GM23338 (cell line): Measurements from ENCODE around the gene XIRP2. TPM values are rescaled to one million over a fixed set of nuclear protein-coding genes. Genes with fewer than 3 reads are reported as not detected.

Source experiments
- ATAC-seq: fragments of 200-7000 bp; cut with Tn5 transposase; 3 replicates; pipeline ENCODE4 v1.9.1; 2020
- DNase-seq: peaks from one replicate; pipeline ENCODE4 v3.0.0-alpha.2; 2015; ENCODE audit warnings: low spot score
- H2AFZ ChIP-seq: fragments of 200-600 bp; sonication (generic); 2 replicates; pipeline ENCODE4 v1.8.0; 2016; ENCODE audit warnings: antibody characterized with exemption, mild to moderate bottlenecking, moderate library complexity
- H3F3A ChIP-seq: fragments of 200-600 bp; sonication (generic); replicated peaks from 2 replicates; pipeline ENCODE4 v1.8.0; 2017; ENCODE audit warnings: antibody characterized with exemption, mixed run types, low read depth
- H3K27ac ChIP-seq: fragments of 200-600 bp; sonication (generic); 2 replicates; pipeline ENCODE4 v1.6.1; 2016; ENCODE audit warnings: low read depth
- H3K27me3 ChIP-seq: fragments of 200-600 bp; sonication (generic); 2 replicates; pipeline ENCODE4 v1.8.0; 2016; ENCODE audit warnings: mild to moderate bottlenecking, mixed run types, moderate library complexity; ENCODE audit not compliant: insufficient read depth
- H3K36me3 ChIP-seq: fragments of 200-600 bp; sonication (generic); 2 replicates; pipeline ENCODE4 v1.8.0; 2016; ENCODE audit warnings: mild to moderate bottlenecking; ENCODE audit not compliant: insufficient read depth
- H3K4me1 ChIP-seq: fragments of 200-600 bp; sonication (generic); 2 replicates; pipeline ENCODE4 v1.8.0; 2016; ENCODE audit warnings: mild to moderate bottlenecking, moderate library complexity; ENCODE audit not compliant: insufficient read depth
- H3K4me2 ChIP-seq: fragments of 200-600 bp; sonication (generic); 2 replicates; pipeline ENCODE4 v1.7.1; 2017; ENCODE audit warnings: mixed run types
- H3K4me3 ChIP-seq: fragments of 200-600 bp; sonication (generic); 2 replicates; pipeline ENCODE4 v1.6.1; 2016; ENCODE audit warnings: mixed run types
- H3K79me2 ChIP-seq: fragments of 200-600 bp; sonication (generic); replicated peaks from 2 replicates; pipeline ENCODE4 v1.8.0; 2017; ENCODE audit warnings: mild to moderate bottlenecking; ENCODE audit not compliant: insufficient read depth
- H3K9me2 ChIP-seq: fragments of 200-600 bp; sonication (generic); 2 replicates; pipeline ENCODE4 v1.8.0; 2017; ENCODE audit not compliant: insufficient read depth
- H4K20me1 ChIP-seq: fragments of 200-600 bp; sonication (generic); replicated peaks from 2 replicates; pipeline ENCODE4 v1.8.0; 2017; ENCODE audit warnings: mild to moderate bottlenecking; ENCODE audit not compliant: insufficient read depth
- H3K27ac Mint-ChIP-seq: 2 replicates; pipeline ENCODE4 v1.8.0; 2020; ENCODE audit warnings: inconsistent platforms, mild to moderate bottlenecking, moderate library complexity, mixed read lengths
- H3K27me3 Mint-ChIP-seq: 3 replicates; pipeline ENCODE4 v1.8.0; 2022; ENCODE audit warnings: low read depth, mild to moderate bottlenecking, moderate library complexity, mixed read lengths, inconsistent platforms; ENCODE audit not compliant: insufficient read depth, poor library complexity
- H3K36me3 Mint-ChIP-seq: 3 replicates; pipeline ENCODE4 v1.8.0; 2021; ENCODE audit warnings: low read depth, mild to moderate bottlenecking, inconsistent platforms, moderate library complexity, mixed read lengths
- H3K4me1 Mint-ChIP-seq: 3 replicates; pipeline ENCODE4 v1.8.0; 2020; ENCODE audit warnings: mild to moderate bottlenecking, inconsistent platforms, mixed read lengths
- H3K4me3 Mint-ChIP-seq: 3 replicates; pipeline ENCODE4 v1.8.0; 2021; ENCODE audit warnings: moderate library complexity, mild to moderate bottlenecking, inconsistent platforms, mixed read lengths
- H3K9me3 Mint-ChIP-seq: 3 replicates; pipeline ENCODE4 v1.8.0; 2020; ENCODE audit warnings: moderate library complexity, mild to moderate bottlenecking, inconsistent platforms, mixed read lengths
- CTCF ChIP-seq, 2 experiments: fragments of 200-600 bp in 1 of 2; sonication (generic) in 1 of 2; conservative IDR thresholded peaks; 2 replicates each; pipeline versions ENCODE4 v1.5.1 to v1.6.1; 2016 to 2017; ENCODE audit warnings: antibody characterized with exemption in 2 of 2, low read depth in 2 of 2, mild to moderate bottlenecking in 2 of 2, moderate library complexity in 1 of 2
- REST ChIP-seq: IDR thresholded peaks from one replicate; pipeline ENCODE4 v1.6.1; 2018; ENCODE audit warnings: antibody characterized with exemption; ENCODE audit not compliant: unreplicated experiment
- ZNF462 ChIP-seq: fragments of 250-450 bp; sonication (Bioruptor Pico); IDR thresholded peaks from 2 replicates; pipeline ENCODE4 v1.5.0; 2020; ENCODE audit warnings: mild to moderate bottlenecking, moderate library complexity
- polyA plus RNA-seq: library from polyadenylated mRNA; unstranded; fragments of >200 nt; fragmentation: Nextera tagmentation; extraction: Ambion mirVana; gene quantifications from 2 replicates; pipeline ENCODE4 v1.2.1, GENCODE V29; 2016
- total RNA-seq: library from RNA; depleted of rRNA; stranded (reverse); fragments of >200 nt; shearing (Covaris generic); gene quantifications from 2 replicates; pipeline ENCODE4 v1.2.3, GENCODE V29; 2014

Gene XIRP2
- total and polyA plus RNA-seq, 2 experiments from 2014 or later, result 0.17 to 0.31 TPM

GRCh38 chr2:167126165-167126564, 237.9 kb downstream of the XIRP2 start:
- no peaks in the 10 kb centered on the region for H3K27me3 ChIP-seq
- TF ChIP-seq ZNF462 (CRISPR knock-in tag), result no peak
- Mint-ChIP-seq H3K9me3 (no peaks in the 10 kb centered on the region), H3K36me3 (no peaks in the 10 kb centered on the region), H3K27me3 (no peaks in the 10 kb centered on the region), H3K4me1 (peaks cover 7% of the 10 kb centered on the region; the same call in 2 of the 3 replicates), H3K27ac (no peak overlapping the region), H3K4me3 (no peak overlapping the region)
- no peak overlapping the region for H3K4me2 ChIP-seq
- no peaks in the 10 kb centered on the region for H3K4me1 ChIP-seq
- no peaks in the 10 kb centered on the region for H3K9me2 ChIP-seq
- no peaks in the 10 kb centered on the region for H3K36me3 ChIP-seq
- no peak overlapping the region for H3K27ac ChIP-seq
- H3K4me3 ChIP-seq, result no peak overlapping the region
- ATAC-seq (no peak), DNase-seq (no peak)
- no peak overlapping the region for H2AFZ ChIP-seq
- H3F3A ChIP-seq, result no peaks in the 10 kb centered on the region
- H3K79me2 ChIP-seq, result no peaks in the 10 kb centered on the region
- no peaks in the 10 kb centered on the region for H4K20me1 ChIP-seq

- Histone ChIP-seq H4K20me1 (no peaks in the 10 kb centered on the region), H3F3A (no peaks in the 10 kb centered on the region), H3K79me2 (no peaks in the 10 kb centered on the region), H3K4me1 (no peaks in the 10 kb centered on the region), H3K27me3 (no peaks in the 10 kb centered on the region), H3K36me3 (no peaks in the 10 kb centered on the region), H3K4me2 (no peak overlapping the region), H3K4me3 (no peak overlapping the region), H3K9me2 (no peaks in the 10 kb centered on the region), H2AFZ (no peak overlapping the region), H3K27ac (no peak overlapping the region)
- Mint-ChIP-seq H3K9me3 (no peaks in the 10 kb centered on the region), H3K36me3 (no peaks in the 10 kb centered on the region), H3K27me3 (no peaks in the 10 kb centered on the region), H3K27ac (no peak overlapping the region), H3K4me3 (no peak overlapping the region), H3K4me1 (peaks cover 7% of the 10 kb centered on the region; the same call in 2 of the 3 replicates)
- DNase-seq (peak; percentile 23), ATAC-seq (no peak)
- TF ChIP-seq CTCF (conservative IDR thresholded peaks at IDR 0.05; ENCODE audit: low read depth in 2 of 2), result peak in 1 of 2 experiments; percentile 62; a peak in 2 of 4 replicates
- no peak for TF ChIP-seq REST
These were observed 238.9 kb downstream of the XIRP2 start for GRCh38 chr2:167127135-167127534.
